Smooth muscle cell of the brain vasculature (primary cell): ENCODE data around the gene RAB40B.

ENCODE experiments used
- DNase-seq: peaks from one replicate; pipeline ENCODE4 v3.0.0-alpha.2; 2012; ENCODE audit warnings: low read depth, low spot score

The RAB40B gene

DNA sequence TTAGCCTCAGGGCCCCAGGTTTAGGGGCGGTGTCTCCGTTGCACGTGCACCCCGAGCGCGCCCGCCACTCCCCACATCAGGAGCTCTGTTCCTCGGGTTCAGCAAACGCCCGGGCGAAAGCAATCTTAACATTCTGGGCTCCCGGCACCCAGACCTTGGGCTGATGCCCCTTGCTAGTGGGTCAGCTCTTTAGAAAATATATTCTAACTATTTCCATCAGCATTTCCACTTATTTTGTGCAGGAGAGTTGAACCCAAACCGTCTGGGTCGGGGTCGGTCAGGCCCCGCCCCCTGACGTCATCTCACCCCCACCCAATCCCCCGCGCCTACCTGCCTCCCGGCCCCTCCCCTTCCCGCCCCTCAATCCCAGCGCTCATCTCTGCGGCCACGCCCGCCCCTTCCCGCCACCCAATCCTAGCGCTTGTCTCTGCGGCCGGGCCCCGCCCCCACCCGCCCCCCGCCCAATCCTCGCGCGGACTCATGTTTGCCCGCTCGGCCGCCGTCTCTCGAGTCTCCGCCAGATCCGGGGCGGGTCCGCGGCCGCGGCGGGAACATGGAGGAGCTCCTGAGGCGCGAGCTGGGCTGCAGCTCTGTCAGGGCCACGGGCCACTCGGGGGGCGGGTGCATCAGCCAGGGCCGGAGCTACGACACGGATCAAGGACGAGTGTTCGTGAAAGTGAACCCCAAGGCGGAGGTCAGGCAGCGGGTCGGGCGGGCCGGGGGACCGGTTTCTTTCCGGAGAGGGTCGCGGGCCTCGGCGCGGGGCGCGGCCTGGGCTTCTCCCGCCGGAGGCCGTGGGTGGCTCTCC, 17.9 kb upstream of the RAB40B start, which contains the start of gene FN3KRP:
Gene FN3KRP (plus strand): TSS at position 504 of the 808 bp plus-strand sequence. CDS start 50 bp downstream, at position 554.
- peak; percentile 86 for DNase-seq

DNA sequence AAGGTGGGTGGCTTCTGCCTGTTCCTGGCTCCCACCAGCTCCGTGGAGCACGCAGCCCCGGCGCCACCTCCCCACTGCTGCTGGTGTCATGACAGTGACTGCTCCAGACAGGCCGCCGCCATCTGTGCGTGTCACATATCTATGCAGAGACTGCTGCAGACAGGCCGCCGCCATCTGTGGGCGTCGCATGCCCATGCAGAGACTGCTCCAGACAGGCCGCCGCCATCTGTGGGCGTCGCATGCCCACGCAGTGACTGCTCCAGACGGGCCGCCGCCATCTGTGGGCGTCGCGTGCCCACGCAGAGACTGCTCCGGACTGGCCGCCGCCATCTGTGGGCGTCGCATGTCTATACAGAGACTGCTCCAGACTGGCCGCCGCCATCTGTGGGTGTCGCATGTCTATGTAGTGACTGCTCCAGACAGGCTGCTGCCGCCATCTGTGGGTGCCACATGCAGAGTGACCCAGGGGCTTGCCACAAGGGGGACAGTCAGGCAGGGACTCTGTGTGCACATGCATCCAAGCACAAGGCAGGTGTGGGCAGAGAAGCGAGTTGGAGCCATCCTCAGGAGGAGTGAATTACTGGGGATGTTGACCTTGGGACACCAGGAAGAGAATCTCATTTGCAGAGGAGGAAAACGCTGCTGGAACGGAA, 14.7 kb upstream of the RAB40B start:
- no peak for DNase-seq

DNA sequence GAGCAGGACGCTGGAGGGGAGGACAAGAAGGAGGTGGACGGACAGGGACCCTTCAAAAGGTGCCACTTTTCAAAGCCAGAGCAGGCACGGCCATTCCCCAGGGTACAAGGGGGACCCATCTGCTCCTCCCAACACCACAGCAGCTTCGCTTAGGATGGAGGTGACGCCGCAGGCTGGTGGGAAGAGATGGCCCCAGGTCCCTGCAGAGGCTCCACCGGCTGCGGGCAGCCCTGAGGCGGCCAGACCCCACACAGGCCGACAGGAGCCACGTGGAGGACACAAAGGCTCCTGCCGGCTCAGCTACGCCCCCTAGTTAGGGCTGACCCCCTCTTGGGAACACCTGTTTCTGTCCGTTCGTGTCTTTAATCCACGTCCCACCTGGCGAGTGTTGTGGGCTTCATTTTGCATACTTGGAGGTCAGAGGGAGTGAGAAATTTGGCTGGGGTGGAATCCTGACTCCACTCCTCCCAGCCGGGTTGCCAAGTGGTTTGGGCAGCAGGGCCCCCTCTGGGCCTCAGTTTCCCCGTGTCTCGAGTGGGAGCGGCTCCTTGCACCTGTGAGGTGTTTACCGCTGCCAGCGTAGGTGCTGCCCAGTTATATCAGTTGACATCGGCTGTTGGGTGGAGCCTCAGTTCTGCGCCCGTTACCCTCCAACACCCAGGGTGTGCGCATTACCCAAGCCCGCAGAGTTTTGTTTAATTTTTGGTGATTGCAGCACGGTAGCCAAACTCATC, 12.2 kb upstream of the RAB40B start:
- no peak for DNase-seq

DNA sequence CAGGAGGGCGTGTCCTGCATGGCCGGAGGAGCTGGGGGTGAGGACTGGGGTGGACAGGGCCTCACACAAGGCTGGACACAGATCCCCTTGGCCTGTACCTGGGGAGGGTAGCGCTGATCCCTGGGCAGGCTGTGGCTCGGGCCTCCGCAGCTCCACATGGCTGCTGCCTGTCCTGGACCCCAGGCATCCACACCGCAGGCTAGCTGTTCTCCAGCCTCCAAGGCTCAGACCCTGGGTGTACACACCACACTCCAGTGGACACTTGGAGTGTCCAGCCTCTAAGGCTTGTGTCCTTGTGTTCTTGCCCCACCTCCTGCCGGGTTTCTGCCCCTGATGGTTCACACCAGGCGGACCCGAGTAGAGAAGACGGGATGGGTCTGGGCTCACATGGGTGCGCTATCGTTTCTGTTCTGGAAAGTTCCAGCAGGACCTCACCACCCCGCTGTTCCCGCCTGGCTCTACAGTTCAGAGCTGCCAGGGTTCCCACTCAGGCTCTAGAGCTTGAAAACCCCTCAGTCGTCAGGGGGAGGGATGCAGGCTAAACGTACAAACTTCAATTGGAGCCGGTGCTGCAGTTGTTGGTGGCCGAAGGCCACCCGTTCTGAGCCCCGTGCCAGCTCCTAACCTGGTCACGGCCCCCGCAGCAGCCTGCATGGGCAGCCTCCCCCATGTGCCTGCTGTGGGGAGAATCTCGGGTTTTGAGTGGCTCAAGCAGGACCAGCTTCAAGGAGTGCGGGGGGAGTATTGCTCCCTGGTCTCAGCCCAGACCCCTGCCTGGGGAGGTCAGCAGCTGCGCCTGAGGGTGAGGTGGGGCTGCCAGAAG, 11.4 kb upstream of the RAB40B start:
- no peak for DNase-seq

DNA sequence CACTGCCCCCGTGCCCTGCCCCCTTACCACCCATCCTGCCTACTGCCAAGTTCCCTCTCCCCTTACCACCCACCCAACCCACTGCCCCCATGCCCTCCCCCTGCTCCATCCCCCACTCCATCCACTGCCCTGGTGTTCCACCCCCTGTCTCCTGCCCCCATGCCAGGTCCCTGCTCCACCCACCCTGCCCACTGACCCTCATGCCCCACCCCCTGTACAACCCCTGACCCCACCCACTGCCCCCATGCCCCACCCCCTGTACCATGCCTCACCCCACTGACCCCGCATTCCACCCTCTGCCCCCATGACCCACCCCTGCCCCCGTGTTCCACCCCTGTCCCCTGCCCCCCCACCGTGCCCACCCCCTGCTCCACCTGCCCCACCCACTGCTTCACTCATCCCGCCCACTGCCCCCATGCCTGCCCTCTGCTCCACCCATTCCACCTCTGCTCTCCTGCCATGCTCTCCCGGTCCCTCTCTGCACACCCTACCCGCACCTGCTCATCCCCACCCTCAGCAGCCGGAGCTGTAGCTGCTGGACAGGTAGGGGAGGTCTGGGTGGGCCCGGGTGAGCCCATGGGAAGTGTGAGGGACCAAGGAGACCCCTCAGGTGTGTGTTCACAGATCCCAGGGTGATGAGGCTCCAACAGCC, 10.7 kb upstream of the RAB40B start:
- no peak for DNase-seq

DNA sequence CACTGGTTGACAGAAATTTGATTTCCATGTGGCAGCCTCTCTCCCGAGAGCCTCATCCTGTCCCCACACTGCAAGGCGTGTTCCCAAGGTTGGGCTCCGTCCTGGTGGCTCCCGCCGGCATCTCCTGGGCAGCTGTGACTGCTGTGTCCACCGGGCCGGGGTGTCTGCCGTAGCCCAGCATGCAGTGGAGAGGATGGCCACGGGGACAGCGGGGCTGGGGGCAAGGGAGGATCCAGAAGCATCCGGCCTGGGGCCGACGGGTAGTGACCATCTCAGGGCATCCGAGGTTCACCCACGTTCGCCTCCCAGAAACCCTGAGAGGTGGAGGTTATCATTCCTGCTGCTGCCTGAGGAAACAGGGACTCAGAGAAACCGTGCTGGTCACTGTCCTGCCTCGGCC, 7.3 kb upstream of the RAB40B start:
- no peak for DNase-seq

DNA sequence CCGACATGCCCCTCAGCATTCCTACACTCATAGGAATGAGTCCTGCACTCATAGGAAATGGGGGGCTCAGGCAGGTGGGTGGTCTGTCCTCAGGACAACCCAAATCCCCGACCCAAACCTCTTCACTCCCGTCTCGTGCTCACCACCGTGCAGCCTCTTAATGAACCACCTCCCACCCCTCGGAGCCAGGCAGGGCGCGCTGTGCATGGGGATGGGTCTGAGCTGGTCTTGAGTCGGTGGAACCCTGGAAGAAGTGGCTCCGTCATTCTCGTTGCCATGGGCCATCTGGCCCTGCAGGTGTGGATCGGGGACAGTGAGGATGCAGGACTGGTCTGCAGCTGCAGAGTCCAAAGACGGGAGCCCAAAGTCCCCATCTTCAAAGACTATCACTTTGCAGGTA, 6.4 kb upstream of the RAB40B start:
- no peak for DNase-seq

DNA sequence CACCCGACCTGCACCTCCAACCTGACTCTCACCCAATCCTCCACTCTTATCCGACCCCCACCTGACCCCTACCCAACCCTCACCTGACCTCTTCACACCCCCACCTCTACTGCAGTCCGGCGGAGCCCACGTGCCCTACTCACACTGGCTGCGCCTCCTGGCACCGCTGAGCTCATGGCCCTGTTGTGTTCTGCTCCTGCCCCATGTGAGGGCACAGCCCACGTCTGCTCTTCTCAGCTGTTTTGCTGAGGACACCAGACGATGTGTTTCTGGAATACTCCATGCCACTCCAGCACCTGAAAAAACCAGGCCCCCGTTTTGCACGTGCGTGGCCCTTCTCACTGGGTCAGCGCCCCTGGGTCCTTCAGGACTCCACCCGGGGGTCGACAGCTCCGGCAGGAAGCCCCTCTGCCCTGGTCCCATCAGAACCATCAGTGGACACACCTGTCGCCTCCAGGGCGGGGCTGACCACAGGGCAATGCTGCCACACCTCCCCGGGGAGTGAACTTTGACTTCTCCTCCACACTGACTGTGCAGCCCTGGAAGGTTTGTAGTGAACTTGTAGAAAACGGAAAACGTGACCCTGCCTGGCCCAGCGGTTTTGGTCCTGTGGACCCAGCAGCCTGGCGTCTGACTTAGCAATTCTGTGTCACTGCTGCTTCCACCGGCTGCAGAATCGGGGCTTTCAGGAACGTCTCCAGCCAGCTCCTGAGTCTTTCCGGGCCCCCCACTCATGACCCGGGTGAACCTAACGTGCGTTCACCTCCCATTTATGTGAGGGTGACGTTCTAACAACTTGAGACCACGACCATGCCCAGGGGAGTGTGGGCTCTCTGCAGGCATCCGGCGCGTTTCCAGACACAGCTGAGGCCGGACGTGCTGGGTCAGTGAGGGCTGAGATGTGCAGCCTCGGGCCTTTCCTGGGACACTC, 5.7 kb upstream of the RAB40B start:
- DNase-seq = no peak

DNA sequence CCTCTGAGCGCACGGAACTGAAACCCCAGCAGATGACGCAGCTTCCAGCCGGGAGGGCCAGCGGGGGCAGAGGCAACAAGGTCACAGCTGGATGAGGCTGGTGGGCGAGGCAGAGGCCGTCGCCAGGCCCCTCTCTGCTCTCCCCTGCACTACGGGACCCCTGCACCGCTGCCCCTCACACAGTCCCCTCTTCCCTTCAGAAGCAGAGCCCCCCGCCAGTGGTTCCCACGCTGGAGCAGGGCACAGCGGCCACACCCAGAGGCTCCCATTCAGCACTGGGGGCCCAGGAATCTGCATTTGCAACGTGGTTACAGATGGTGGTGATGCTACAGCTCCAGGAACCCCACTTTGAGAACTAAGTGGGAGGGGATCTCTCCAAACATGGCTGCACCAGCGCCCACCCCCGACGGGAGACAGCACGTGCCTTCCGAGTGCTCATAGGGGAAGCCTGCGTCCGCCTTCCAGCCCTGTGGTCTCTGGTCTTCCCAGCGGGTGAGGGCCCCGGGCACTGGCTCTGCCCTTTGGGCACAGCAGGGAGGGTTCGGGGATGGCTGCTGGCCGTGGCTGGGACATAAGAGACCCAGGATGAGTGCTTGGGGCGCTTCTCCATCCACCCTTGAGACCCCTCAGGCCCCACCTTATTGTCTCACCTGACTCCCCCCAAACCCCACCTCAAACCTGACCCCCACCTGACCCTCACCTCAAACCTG, 4.7 kb upstream of the RAB40B start:
- no peak for DNase-seq

DNA sequence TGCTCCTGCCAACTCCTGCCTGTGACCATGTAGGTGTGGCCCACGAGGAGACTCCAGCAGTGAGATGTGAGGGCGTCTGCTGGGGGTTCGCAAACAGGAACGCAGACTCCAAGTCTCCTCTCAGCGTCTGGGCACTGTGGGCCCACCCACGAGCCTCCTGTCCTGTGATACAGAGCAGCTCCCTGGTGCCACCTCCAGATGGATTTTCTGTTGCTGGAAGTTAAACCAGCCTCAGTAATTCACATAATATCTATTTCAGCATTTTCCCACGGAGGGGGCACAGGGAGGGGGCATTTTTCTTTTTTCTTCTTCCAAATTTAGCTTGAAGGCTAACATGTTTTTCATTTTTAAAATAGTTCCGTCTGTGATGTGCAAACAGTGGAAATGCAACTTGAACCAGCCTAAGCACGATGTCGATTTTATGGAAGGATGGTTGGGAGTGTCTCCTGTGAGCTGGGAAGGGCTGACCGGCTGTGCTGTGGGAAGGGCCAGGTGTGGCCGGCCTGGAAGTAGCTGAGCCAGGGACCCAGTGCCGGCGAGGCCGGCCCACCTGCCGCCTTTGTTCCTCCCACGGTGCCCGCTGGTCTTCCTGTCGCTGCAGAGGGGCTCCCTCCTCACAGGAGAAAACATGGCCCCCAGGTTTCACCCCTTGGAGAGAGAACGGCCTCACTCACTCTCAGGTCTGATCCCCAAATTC, 3.9 kb upstream of the RAB40B start:
- DNase-seq = no peak

DNA sequence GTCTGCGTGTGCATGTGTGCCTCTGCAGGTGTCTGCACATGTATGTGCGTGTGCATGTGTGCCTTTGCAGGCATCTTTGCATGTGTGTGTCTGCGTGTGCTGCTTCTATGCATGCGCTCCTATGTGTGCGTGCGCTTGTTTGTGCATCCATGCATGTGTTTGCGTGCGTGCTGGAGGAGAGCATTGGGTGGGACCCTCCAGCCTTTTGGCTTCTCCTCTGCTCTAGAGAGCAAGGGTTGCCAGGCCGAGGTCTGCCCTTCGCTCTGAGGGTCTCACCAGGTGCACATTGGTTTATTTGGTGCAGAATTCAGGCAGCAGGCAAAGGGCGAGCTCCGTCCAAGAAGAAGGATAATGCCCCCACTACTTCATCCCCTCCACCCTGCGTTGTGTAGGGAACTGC, 1.1 kb upstream of the RAB40B start:
- no peak for DNase-seq

DNA sequence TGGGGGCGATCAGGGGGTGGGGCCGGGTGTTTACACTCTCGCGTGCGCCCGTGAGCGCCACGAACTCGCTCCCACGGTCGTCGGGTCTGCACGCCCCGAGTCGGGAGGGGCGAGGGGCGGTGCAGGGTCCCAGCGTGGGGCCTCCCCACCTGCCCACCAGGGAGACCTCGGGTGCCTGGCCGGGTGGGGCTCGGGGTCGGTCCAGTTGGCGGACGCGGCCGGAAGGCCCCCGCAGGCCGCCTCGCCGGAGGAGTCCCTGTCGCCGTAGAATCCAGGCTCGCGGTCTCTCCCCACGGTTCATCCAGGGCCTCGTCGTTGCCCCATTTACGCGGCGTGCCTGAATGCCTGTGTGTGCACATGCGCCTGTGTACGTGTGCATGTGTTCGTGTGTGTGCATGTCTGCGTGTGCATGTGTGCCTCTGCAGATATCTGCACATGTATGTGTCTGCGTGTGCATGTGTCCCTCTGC, 510 bp upstream of the RAB40B start:
- no peak for DNase-seq

DNA sequence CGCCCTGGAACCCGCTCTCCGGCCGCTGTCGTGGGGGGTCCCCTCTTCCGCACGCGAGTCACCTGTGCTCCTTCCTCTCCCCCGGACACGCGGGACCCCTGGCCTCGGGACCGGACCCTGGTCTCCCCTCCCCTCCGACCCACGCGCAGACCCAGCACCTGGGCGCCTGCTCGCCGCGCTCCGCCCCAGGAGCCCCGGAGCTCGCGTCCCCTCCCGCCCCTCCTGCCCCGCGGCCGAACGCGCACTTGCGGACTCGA, 762 bp downstream of the RAB40B start:
- DNase-seq = no peak

DNA sequence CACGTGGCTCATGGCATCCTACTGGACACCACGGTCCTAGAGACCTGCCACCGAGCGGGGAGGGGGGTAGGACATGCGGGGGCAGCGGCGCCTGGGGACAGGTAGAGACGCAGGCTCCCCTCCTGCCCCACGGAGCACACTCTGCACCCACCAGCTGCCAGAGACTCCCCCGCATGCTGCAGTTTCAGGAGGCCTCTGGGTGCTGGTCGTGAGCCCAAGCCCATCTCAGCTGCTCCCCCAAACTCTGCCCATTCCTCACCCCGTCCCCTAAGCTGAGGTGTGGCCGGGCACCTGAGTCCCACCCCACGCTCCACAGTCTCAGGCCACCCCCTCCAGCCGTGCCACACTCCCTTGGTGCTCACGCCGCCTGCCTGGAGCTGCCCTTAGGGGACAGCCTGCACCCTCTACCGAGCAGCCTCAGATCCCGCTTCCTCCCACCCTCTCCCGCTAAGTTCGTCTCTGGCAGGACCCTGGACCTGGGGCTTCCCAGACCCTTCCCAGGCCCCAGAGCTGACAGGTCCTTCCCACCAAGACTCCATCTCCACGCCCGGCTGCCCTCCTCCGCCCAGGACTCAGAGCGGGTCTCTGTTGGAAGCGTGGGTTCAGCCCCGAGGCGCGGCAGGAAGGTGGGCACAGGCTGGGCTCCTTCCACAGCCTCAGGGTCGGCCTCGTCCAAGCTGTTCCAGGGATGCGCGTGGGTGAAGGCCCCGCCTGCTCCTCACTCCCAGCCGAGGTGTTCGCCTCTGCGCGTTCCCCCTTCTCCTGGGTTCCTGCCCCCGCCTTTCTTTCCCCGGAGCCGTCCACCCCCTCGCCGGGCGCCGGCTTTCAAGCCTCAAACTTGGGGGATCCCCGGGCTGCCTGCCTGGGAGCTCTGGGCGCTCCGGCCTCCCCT, 1.3 kb downstream of the RAB40B start:
- no peak for DNase-seq

DNA sequence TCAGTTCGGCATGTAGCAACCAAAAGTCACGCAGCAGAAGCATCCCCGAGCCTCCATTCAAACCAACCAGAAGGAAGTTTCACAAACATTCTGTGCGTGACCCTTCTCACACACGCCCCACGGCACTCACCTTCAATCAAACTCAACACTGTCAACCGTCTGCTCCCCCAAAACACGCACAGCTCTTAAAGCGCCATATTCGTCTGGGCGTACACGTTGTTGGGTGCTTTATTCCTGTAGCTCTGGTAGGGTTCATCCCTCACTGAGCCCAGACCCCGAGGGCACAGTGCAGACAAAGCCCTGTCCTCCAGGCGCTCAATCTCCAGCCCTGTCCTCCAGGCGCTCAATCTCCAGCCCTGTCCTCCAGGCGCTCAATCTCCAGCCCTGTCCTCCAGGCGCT, 2.2 kb downstream of the RAB40B start:
- no peak for DNase-seq

DNA sequence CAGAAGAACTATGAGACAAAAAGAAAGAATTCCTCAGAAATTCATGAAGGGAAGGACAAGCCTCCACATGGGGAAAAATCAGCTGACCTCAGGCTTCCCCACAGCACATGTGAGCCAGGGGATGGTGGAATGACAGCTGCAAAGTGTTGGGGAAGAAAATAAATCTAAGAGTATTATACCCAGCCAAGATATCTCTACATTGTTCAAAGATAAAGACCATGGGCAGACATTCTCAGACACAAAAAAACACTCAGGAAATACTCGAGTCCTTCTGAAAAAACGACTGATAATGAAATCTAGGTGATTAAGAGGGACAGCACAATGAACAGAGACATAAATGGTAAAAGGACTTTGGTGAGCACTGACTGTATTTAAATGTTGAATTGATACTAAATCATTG, 3.9 kb downstream of the RAB40B start:
- no peak for DNase-seq

DNA sequence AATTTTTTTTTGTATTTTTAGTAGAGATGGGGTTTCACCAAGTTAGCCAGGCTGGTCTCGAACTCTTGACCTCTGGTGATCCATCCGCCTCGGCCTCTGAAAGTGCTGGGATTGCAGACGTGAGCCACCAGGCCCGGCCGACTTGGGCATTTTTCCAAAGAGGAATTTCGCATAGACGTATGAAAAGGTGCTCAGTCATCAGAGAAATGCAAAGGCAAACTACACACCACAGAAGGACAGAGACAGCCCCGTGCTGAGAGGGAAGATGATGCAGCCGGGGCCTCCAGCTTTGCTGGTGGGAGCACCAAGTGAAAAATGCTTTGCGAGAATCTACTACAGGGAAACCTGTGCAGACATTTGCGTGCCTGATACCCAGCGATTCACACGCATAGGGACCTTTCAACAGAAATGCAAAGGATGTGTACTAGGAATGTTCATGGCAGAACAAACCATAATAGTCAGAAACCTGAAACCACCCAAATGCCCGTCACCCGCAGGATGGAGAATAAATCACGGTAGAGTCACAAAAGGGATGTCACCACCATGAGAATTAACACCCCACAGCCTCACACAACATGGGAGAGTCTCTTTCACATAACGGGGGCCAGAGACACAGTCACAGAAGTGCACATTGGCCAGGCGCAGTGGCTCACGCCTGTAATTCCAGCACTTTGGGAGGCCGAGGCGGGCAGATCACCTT, 5.2 kb downstream of the RAB40B start:
- DNase-seq = no peak
